Islet precursor cell (in vitro differentiated cells): ENCODE data around the gene C14orf39.
A peak's percentile ranks its signal among the peaks of the same experiment; 100 is the strongest.

Experiments used
- DNase-seq: peaks from one replicate; pipeline ENCODE4 v3.0.0-alpha.2; 2018

The C14orf39 gene, protein sequence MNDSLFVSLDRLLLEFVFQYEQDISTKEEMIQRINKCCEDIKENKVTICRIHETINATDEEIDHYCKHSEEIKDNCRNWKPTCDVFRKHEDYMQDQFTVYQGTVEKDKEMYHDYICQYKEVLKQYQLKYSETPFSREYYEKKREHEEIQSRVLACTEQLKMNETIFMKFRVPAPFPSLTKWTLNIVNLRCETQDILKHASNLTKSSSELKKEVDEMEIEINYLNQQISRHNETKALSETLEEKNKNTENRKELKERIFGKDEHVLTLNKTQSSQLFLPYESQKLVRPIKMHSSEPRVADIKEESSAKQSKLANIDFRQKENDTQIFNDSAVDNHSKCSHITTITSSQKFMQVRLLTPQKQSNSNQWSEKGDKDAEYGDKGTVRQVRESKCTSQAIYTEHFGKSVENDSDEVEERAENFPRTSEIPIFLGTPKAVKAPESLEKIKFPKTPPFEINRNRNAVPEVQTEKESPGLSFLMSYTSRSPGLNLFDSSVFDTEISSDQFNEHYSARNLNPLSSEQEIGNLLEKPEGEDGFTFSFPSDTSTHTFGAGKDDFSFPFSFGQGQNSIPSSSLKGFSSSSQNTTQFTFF

DNA sequence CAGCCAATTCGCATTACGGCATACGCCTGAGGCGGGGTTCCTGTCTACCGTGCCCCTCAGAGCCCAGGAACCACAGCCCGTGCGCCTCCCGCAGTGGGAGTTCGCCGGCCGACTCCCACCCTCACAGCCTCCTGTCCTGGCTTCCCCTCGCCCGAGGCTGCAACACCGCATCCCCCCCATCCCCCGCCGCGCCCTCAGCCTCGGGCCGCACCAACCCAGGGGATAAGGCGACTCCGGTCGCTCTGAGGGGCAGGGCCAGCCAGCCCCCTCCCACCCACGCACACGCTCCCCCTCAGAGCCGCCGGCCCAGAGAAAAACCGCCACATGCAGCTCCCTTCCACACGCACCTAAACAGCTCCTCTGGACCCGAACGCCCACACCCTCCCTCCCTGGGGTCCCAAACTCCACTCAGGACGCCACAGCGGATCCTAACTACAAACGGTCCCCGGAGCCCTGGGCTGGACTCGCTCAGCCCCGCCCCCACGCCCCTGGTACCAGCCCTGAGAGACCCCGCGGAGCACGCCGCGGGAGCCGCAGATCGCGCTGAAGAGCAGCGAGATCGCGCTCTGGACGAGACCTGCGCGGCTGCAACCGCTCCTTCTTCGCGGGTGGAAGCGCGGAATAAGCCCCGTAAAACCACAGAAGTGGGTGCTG lies at the start of gene C14orf39:
C14orf39 (minus strand) TSS at position 466 of the 654 bp plus-strand sequence. CDS start 985 bp downstream, outside the sequence.
- peak; percentile 85 for DNase-seq

DNA sequence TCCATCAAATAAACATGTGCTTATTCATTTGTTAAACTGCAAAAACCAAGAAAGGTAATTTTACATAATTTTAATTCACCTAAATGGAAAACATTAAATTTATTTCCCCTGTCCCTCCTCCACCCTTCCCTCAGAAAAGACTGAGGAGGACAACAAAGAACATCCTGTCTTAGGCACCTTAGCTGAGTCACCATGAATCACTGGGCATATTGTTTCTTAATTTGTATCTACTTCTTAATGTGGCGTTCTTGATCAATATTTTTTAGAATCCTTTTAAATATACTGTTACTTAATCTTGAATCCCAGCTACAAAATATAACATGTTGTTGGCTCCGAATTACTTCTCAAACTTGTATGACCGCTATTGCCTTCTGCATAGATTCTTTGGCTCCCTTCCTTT lies 46.6 kb upstream of the C14orf39 start:
- no peak for DNase-seq

DNA sequence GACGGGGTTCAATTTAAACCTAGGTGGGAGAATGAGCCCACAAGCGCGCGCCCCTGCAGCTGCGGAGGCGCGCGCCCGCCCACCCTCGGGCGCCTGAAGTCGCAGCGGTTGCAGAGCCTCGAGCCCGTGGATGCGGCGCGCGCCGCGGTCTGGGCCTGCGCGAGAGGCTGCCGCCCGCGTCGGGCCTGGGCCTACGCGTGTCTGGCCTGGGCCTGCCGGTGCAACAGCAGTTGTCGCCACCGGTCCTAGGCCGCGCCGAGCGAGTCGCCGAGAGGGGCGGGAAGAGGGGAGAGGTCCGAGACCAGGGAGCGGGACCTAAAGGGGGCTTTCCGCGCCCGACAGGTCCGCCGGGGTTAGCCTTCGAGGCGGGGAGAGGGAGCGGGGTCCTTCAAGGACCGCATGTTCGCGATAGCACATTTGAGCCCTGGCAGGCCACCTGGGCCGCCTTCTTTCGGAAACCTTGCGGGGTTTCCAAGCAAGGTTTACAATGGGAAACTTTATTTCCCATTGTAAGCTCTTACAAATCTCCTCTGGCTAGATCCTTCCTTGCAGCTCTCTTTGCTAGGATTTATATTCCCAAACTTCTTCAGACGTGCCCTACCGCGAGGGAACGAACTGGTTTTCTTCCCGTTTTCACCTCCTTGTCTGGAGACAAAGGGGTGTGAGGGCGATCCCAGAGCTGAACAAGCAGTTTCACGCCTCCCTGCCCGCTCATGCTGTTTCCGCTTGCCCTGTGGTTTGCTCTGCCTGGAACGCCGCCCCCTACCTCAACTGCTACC lies 29.8 kb upstream of the C14orf39 start:
- peak; percentile 75 for DNase-seq

DNA sequence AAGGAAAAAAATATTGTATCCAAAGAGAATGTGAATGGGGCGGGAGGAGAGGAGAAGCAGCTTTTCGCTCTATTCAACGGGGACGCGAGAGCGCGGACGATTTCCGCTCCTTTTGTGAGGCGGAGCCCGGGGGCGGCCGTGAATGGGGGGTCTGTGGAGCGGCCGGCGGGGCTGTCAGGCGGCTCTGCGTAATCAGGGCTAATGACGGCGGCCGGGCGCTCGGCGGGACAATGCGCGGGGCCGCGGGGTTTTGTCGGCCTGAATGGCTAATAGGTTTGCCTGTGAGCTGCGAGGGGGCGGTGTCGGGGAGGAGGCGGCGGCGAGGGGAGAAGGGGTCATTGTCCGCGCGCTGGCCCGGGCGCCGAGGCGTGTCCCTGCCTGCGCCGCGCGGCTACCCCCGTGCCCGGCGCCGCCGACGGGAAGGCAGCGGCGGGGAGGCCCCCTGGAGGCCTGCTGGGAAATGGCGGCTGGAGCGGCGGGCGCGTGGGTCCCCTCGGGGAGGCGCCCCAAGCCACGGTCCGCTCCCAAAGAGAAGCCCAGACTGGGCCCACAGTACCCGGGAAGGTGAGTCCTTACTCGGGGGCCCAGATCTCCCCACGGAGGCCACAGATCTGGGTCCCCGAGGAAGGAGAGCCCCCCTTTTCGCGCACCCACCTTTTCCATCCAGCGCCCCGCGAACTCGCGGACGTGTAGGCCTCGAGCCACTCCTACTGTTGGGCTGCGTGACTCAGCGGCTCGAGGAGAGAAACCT lies 29.1 kb upstream of the C14orf39 start:
- peak; percentile 92 for DNase-seq

DNA sequence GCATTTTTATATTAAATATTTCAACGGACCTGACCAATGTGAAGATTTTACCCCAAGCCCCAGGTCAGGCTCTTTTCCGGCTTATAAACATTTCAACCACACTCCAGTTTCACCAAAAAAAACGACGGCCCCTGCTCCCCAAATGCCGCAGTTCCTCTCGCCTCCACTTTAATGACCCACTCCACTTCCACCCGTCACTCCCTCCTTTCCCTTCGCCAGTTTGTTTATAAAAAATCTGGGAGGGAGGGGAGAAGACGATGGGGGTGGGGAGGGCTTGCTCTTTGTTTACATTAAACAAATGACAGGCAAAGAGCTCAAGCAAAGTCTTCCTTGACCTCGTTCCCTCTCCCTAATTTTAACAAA lies 28.5 kb upstream of the C14orf39 start:
- DNase-seq: no peak

DNA sequence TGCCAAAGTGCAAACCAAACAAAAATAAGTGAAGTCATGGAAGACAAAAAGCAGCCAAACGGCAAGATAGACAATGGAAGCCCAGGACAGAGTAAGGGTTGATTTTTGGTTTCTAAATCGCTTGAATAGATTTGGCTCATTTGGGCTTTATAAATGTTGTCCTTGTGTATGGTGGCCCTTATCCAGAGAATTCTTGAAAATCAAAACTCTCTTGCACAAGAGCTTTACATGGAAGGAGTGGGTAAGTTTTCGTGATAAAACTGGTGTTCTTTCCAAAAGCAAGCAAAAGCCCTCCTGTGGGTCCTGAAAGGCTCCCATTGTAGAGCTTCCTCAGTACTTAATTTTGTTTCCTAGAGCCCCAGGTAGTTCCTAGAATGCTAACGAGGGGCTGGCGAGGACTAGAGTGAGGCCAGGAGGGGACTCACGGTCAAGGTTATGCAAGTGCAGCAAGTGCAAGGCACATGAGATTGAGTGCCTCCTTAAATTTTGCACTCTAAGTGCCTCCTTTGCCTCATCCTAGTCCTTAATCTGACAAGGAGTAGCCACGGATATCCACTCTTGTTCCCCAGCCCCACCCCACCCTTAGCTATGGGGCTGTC lies 27.2 kb upstream of the C14orf39 start:
- DNase-seq: no peak

DNA sequence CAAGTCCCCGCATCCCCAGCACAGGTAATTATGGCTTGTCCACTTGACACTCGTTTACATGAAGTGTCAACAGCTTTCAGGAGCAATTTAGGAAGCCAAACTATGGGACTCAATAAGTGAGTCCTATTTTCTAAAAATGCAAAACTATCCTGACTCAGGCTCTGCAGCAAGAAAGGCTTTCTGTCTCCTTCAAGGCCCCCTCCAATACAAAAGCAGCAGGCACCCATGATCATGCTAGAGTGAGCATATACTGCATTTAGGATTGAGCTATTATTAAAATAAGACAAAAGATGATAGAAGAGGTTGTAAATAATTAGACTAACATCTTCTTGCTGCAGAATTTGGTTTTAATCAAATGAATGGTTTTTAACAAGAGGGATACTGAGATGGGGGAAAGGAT lies 26.3 kb upstream of the C14orf39 start:
- no peak for DNase-seq

DNA sequence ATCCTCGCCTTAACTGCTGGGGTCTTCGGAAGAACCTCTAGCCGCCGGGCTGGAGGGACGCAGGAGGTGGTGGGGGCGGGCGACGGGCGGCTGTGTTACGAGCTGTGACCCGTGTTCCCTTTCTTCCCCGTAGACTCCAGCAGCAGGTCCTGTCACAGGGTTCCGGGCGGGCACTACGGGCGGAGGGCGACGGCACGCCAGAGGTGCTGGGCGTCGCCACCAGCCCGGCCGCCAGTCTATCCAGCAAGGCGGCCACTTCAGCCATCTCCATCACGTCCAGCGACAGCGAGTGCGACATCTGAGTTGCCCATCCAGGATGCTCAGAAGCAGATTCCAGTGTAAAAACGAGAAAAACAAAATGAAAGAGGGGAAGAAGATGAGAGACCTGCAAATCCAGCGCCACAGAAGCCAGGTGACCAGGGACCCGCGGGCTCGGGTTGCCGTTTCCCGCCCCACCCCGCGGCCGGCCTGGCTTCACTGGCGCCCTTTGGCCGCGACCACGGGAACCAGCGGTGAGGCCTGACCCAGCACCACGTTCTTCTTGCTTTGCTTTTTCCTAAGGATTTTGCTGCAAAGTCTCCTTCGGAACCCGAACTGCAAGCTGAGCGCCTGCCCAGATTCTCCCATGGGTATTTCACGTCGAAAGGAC lies 25.2 kb upstream of the C14orf39 start:
- DNase-seq: no peak

DNA sequence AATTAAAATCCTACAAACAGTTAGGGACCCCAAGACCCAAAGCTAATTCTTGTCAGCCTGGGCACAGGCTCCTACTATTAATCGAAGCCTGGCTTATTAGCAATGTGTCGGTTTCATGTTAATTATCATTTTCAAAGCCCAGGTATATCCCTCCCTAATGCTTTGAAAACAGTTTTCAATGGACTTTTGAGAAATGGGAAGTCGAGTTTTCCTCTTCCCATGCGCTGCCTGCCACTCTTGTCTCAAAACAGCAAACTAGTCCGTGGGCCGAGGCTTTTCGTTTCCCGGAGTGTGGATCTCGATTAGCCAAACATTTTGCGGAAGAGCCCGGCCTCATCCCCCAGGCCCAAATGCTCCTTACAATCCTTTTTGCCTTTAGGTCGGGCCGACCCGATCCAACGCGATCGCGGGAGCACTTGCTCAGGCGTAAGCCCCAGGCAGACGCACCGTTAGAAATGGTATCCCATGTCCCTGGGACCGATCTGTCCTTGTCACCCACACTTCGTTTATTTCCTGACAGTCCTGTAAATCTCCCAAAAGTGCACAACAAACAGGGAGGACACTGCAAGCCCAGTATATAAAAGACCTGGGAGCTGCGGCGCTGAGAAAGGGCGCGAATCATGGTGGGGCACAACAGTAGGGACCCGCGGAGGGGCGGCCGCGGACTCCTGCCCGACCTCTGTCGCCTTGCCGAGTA lies 24.5 kb upstream of the C14orf39 start:
- no peak for DNase-seq

DNA sequence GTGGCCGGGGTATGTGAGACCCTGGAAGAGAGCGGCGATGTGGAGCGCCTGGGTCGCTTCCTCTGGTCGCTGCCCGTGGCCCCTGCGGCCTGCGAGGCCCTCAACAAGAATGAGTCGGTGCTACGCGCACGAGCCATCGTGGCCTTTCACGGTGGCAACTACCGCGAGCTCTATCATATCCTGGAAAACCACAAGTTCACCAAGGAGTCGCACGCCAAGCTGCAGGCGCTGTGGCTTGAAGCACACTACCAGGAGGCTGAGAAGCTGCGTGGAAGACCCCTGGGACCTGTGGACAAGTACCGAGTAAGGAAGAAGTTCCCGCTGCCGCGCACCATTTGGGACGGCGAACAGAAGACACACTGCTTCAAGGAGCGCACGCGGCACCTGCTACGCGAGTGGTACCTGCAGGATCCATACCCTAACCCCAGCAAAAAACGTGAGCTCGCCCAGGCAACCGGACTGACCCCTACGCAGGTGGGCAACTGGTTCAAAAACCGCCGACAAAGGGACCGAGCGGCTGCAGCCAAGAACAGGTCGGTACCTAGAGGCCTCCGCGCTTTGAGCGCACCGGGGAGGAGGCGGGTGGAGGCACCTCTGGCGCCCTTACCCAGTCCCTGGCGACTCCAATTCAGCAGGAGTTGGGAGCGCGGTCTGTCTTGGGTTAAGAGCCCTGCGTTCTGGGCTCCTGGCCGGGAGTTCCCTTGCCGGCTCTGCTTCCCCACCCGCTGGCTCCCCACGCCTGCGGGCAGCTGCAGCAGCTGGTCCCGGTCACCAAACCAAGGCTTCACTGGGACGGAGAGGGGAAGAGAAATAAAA lies 23.8 kb upstream of the C14orf39 start:
- no peak for DNase-seq

DNA sequence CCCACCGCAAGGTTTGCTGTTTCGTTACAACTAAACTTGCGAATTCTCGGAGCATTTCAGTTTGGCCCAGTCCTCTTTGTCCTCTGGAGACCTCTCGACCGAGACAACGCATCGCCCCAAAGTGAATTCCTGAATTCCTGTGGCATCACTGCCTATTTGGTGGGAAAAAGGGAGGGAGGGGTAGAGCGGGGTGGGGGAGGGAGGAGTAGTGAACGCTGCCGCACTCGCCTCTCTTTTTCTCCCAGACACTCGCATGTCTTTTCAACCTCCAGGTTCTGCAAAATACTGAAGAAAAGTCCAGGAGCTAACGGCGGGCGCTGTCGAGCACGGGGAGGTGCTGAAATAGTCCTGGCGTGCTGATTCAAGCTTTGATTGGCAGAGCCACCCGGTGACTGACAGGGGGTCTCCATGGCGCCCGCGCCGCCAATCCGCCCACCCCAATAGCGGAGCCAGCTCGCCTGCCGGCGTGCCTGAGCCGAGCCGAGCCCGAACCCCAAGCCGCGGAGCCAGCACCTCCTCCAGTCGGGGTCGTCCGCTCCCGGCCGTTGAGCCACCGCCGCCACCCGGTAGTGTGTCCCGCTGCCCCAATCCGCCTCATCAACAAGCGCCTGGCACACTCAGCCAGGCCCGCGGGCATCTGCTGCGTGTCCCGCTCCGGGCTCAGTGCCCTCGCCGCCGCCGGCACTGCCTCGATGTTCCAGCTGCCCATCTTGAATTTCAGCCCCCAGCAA lies 23.0 kb upstream of the C14orf39 start, which contains the start of gene SIX6:
SIX6 (plus strand) TSS at position 440 of the 731 bp plus-strand sequence; CDS start at position 693, 253 bp downstream.
- DNase-seq: peak; percentile 90

DNA sequence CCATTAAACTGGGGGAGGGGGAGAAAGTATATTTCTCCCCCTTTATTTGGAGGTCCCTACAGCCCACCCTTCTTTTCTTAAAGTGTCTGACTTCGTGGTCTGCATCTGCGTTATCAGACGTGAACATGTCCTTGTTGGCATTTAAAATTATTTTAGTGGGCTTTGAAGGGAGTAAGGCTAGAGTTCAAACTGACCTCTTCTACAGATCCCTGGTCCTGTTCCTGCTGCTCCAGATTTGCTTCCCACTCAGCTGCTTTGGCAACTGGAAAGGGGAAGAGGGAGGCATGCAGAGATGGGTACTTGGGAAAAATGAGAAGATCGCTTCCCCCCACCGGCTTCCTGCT lies 22.5 kb upstream of the C14orf39 start:
- DNase-seq: no peak

DNA sequence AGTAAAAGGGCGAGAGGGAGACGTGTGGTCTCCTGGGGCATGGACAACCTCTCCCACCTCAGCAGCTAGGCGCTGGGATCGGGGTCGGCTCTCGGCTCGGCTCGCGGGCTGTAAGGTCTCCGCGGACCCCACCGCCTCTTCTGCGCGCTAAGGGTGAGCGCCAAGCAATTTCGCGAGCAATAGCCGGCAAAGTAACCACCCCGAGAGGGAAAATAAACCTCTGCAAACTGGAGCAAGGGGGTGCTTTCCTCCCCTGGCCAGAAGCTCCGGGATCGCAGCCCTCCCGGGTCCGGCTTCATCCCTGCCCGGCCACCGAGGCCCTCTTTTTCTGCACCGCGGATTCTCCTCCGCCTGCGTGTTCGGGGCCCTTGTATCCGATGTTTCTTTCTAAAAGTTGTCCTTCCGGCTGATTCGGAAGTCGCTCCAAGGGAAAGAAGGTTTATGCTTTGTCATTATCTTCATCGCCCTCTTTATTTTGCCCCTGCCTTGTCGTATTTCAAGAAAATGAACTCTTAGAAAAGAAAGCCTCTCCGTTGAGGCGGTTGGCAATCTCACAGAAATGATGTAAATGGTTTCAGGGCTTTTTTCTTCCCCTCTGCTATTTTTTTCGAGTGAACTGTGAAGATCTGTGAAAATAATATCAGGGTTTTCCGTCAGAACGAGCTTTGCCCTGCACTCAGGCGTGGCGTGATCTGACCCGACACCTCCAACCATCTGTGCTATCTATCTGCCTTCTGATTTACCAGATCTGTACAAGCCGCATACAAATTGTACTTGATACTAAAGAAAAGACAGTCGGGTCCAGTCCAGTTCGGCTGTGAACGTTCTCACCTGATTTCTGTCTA lies 21.3 kb upstream of the C14orf39 start:
- DNase-seq: no peak

DNA sequence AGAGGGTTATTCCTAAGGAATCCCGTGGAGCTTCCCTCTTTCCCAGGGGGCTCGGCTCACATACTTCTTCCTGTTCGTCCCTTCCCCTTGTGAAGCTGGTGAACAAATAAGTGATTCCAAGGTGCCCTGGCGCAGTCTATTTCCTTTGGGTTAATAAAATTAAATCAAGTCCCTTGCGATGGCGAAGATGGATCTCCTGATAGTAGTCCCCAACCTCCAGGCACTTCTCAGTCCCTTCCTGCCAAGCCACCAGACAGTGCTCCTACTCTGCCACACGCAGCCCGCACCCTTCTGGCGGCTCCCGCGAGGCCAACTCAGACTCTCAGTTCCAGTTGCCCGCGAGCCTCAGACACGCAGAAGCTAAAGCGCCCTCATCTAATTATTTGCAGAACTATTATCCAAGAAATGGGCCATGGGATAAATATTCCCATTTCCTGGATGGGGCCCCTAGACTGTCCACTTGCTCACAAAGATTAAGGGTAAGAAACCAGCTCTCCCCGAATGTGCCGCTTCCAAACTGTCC lies 20.7 kb upstream of the C14orf39 start:
- DNase-seq: no peak

DNA sequence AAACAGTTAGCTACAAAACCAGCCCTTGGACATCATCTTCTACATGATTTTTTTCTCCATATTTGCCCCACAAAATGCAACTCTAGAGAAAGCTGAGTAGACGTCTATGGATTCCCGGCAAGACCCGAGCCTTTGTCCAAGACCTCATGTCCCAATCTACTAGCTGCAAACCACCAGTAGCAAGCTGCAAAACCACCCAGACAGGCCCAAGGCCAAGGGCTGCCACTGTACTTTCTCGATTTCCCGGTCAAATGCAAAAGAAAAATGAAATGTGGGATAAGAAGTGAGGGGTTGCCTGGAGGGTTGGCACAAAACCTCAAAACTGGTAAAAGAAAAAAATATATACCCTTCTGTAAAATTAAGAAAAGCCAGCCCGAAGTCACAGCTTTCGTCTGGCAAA lies 20.1 kb upstream of the C14orf39 start:
- no peak for DNase-seq

DNA sequence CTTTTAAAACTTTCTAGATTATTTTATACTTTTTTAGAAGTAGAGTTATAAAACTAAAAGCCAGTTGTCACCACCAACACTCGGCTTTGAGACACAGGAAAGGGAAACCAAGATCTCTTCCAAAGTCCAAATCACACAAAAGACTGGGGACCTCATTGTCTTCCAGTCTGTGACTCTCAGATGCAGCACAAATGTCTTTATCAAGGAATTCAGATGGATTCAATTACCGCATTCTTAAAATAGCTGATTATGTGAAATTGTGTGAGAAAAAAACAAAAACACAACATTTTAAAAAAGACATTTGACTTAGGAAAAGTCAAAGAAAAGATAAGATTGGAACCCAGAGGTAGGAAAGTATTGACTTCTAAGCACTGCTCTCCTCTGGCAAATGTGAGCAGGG lies 19.6 kb upstream of the C14orf39 start:
- DNase-seq: no peak

DNA sequence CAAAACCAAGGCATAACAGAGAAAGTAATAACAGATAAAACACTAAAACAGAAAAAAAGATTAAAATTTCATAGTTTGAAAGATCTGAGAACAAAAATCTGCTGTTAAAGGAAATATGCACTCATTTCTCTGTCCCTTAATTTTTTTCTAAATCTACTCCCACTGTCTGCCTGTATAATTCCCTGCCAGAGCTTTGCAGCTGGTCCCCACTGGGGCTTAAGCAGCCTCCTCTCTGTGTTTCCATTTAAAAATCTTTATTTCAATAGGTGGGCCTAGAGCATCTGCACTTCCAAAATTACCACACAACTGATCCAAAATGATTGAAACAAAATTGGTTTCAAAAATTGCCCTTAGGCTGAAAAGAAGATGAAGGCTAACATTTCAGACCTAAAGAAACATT lies 16.7 kb upstream of the C14orf39 start:
- no peak for DNase-seq

DNA sequence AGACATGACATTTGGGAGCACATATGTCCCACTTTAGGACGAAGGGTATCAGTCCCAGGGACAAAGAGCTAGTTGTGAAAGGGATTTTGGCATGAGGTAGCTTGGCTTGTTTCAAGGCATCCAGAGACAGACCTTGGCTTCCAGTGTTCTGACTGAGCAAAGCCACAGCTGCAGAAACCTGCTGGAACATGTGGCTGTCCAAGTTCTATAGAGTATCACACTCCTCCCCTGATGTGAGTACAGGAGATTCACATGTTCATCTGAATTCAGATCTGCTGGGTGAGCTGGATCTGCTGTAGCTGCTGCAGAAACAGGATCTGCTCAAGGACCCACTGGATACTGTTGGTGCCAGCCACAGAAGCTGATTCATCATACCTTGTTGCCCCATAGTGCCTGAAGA lies 10.1 kb upstream of the C14orf39 start:
- DNase-seq: no peak
